AG04450 (cell line): Measurements from ENCODE around the gene ATP6V0E2. TPM values are rescaled to one million over a fixed set of nuclear protein-coding genes. Genes with fewer than 3 reads are reported as not detected.

Experiments
- CTCF ChIA-PET: fragments of 300-600, 350-600 bp; formaldehyde crosslinking; extraction: SDS; loops from one replicate; lab custom pipeline; 2022; ENCODE audit warnings: antibody characterized with exemption, inconsistent platforms; lab: Charles Lee
- POLR2A ChIA-PET: fragments of 350-600 bp; formaldehyde crosslinking; extraction: SDS; loops from one replicate; lab custom pipeline; 2021; ENCODE audit warnings: antibody characterized with exemption, inconsistent platforms; lab: Yijun Ruan, JAX
- DNase-seq: peaks from one replicate; pipeline ENCODE4 v3.0.0-alpha.2; 2011; ENCODE audit warnings: low read depth, low spot score
- H3K27ac ChIP-seq: one replicate; pipeline ENCODE4 v1.5.1; 2012; ENCODE audit warnings: low read depth, low read length, control low read depth
- H3K27me3 ChIP-seq: one replicate; pipeline ENCODE4 v1.6.0; 2012; ENCODE audit warnings: low read length; ENCODE audit not compliant: control insufficient read depth, insufficient read depth
- H3K4me3 ChIP-seq: 2 replicates; pipeline ENCODE4 v1.5.1; 2011; ENCODE audit warnings: mild to moderate bottlenecking, low read depth, low read length, control low read depth
- H3K9me3 ChIP-seq: 2 replicates; pipeline ENCODE4 v1.5.1; 2012; ENCODE audit warnings: low read length; ENCODE audit not compliant: control insufficient read depth, insufficient read depth
- polyA plus RNA-seq: library from polyadenylated mRNA; depleted of rRNA; stranded (reverse); fragments of >200 nt; gene quantifications from 2 replicates; pipeline ENCODE4 v1.2.3, GENCODE V29; 2011
- TF ChIP-seq, protein P1 (sequence below): IDR thresholded peaks from 2 replicates; pipeline ENCODE4 v1.5.1; 2011; ENCODE audit warnings: low read depth, low read length, control low read depth, inconsistent platforms

The ATP6V0E2 gene
- polyA plus RNA-seq, 1 experiment: 13.4 TPM

DNA sequence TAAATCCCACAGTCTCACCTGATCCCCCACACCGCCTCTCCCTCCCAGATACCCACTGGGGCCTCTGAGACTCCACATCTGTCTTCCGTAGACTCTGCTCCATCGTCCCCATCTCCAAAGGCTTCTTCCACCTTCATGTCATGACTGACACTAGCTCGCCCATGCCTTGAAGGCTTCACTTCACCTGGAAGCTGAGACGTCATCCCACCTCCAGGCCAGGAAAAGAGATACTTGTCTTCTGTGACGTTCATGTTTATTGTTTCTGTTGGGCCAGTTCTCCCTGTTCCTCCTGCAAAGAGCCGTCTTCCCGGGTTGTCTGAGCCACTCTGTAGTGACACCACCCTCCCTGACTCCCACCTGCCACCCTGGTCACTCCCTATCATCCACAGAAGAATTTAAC is 39.2 kb upstream of the ATP6V0E2 start:
- Histone ChIP-seq H3K4me3 (no peak overlapping the region), H3K27ac (no peak overlapping the region), H3K9me3 (no peaks in the 10 kb centered on the region), H3K27me3 (peaks cover 8% of the 10 kb centered on the region)
- CTCF ChIA-PET: no interaction called here
- POLR2A ChIA-PET: interaction anchor here (0.8 kb wide), 1 partner anchor 584 kb away, joined by 3 read pairs; no protein-coding TSS in a partner anchor
- no peak for DNase-seq
- TF ChIP-seq, protein P1, sequence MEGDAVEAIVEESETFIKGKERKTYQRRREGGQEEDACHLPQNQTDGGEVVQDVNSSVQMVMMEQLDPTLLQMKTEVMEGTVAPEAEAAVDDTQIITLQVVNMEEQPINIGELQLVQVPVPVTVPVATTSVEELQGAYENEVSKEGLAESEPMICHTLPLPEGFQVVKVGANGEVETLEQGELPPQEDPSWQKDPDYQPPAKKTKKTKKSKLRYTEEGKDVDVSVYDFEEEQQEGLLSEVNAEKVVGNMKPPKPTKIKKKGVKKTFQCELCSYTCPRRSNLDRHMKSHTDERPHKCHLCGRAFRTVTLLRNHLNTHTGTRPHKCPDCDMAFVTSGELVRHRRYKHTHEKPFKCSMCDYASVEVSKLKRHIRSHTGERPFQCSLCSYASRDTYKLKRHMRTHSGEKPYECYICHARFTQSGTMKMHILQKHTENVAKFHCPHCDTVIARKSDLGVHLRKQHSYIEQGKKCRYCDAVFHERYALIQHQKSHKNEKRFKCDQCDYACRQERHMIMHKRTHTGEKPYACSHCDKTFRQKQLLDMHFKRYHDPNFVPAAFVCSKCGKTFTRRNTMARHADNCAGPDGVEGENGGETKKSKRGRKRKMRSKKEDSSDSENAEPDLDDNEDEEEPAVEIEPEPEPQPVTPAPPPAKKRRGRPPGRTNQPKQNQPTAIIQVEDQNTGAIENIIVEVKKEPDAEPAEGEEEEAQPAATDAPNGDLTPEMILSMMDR: no peak

DNA sequence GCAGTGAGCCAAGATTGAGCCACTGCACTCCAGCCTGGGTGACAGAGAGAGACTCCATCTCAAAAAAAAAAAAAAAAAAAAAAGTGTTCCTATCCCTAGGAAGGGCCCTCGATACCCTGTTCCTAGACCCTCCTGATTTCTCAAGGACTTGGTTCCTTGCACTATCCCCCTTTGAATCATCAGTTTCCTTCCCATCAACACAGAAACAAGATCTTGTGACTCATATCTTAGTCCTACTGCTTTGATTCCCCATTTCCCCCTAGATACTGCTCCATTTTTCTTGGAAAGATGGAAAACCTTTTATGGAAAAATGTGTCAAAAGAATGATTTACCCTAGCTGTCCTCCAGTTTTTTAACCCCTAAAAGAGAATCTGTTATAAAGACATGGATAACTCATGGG is 37.3 kb upstream of the ATP6V0E2 start:
- DNase-seq: no peak
- Histone ChIP-seq H3K9me3 (no peaks in the 10 kb centered on the region), H3K27ac (no peak overlapping the region), H3K4me3 (no peak overlapping the region), H3K27me3 (peaks cover 8% of the 10 kb centered on the region)
- ChIA-PET POLR2A (no interaction called here), CTCF (no interaction called here)
- TF ChIP-seq, protein P1: no peak

DNA sequence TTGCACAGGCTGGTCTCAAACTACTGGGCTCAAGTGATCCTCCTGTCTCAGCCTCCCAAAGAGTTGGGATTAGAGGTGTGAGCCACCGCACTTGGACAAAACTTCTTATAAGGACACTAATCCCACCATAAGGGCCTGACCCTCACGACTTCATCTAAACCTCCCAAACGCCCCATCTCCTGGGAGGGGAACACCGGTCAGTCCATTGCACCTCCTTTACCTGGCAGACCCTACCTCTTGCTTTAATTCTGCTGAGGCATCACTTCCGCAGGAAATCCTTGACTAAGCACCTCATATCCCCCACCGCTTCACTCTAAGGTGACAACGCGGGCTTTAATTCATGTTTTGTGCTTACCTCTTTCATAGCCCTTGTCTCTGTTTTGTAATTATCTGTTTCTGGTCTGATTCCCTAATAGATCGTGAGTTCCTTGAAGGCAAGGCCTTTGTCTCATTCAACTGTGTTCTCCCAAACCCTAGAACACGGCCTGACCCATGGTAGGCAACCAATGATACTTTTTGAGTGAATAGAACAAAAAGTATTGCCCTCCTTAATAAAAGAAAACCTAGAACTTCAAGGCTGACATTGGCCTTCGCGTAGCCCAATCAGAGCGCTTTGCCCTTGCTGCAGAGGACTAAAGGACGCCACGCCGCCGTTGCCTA is 36.1 kb upstream of the ATP6V0E2 start:
- no peak overlapping the region for H3K4me3 ChIP-seq
- no peaks in the 10 kb centered on the region for H3K9me3 ChIP-seq
- ChIA-PET CTCF (interaction anchor here (1.7 kb wide), 1 partner anchor 45 kb away, joined by 5 read pairs; no protein-coding TSS in a partner anchor), POLR2A (interaction anchor here (1.4 to 1.7 kb wide), 2 partner anchors 17 to 28 kb away, joined by 4 to 8 read pairs; no protein-coding TSS in a partner anchor)
- peaks cover 3% of the 10 kb centered on the region for H3K27me3 ChIP-seq
- no peak for DNase-seq
- H3K27ac ChIP-seq: no peak overlapping the region
- TF ChIP-seq, protein P1: no peak

DNA sequence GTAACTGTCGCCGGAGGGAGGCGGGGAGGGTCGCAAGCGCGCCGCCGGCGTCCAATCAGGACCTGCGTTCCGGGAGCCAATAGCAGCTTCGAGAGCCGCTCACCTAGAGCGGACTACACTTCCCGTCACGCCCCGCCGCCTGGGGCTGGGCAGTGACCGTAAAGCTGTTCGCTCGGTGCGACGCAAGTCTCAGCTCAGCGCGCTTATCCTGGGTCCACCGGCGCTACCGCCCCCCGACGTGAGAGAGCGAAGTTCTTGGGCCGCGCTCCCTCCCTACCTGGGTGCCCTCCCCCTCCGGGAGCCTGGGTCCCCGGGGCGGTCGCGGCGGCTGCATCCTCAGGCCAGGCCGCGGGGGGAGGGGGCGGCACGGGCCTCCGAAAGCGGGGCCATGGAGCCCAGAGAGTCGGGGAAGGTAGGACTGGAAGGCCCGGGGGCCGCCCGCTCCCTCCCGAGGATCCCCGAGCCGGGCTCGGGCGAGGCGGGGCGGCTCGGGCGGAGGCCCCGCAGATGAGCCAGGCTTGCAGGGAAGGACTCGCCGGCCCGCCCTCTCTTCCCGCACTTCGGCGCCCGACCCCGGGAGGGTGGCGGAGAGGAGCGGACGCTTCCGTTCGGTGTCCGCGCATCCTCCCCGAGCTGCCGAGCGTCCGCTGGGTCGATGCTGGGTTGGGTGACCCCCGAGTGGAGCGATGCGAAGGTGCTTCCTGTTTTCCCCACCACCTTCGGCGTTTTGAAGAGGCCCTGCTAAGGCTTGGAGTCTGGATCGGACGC is 35.4 kb upstream of the ATP6V0E2 start, which contains the start of gene ZNF862:
ZNF862 (plus strand) TSS at position 152 of the 768 bp plus-strand sequence; CDS start at position 389, 237 bp downstream.
- TF ChIP-seq, protein P1: no peak
- H3K27ac ChIP-seq: peak within 1 kb of the TSS; percentile 39
- H3K9me3 ChIP-seq: no peaks in the 10 kb centered on the region
- peak within 1 kb of the TSS; percentile 90 for H3K4me3 ChIP-seq
- POLR2A ChIA-PET: interaction anchor here (1.4 to 1.7 kb wide), 2 partner anchors 17 to 27 kb away, joined by 4 to 8 read pairs; no protein-coding TSS in a partner anchor
- peak; percentile 94 for DNase-seq
- CTCF ChIA-PET: interaction anchor here (1.1 to 1.7 kb wide), 2 partner anchors 45 to 67 kb away, joined by 5 read pairs; no protein-coding TSS in a partner anchor
- no peaks in the 10 kb centered on the region for H3K27me3 ChIP-seq
